ENCODE data around the gene C2orf78.

- TF ChIP-seq, protein P1, sequence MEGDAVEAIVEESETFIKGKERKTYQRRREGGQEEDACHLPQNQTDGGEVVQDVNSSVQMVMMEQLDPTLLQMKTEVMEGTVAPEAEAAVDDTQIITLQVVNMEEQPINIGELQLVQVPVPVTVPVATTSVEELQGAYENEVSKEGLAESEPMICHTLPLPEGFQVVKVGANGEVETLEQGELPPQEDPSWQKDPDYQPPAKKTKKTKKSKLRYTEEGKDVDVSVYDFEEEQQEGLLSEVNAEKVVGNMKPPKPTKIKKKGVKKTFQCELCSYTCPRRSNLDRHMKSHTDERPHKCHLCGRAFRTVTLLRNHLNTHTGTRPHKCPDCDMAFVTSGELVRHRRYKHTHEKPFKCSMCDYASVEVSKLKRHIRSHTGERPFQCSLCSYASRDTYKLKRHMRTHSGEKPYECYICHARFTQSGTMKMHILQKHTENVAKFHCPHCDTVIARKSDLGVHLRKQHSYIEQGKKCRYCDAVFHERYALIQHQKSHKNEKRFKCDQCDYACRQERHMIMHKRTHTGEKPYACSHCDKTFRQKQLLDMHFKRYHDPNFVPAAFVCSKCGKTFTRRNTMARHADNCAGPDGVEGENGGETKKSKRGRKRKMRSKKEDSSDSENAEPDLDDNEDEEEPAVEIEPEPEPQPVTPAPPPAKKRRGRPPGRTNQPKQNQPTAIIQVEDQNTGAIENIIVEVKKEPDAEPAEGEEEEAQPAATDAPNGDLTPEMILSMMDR (conservative IDR thresholded peaks at IDR 0.05; ENCODE audit: low read length), result no peak
- no peak for TF ChIP-seq EZH2phosphoT487 (IDR thresholded peaks at IDR 0.05; ENCODE audit: borderline replicate concordance)
These were observed 58.7 kb downstream of the C2orf78 start for GRCh38 chr2:73842739-73843019.

Measured in Loucy (cell line).